ENCODE results near the gene FAM114A1.
"Not testable (repeated sequence)": the region's sequence is repeated elsewhere in the genome, so short reads cannot be mapped to it uniquely, and the experiment has no call there.

The FAM114A1 gene

DNA sequence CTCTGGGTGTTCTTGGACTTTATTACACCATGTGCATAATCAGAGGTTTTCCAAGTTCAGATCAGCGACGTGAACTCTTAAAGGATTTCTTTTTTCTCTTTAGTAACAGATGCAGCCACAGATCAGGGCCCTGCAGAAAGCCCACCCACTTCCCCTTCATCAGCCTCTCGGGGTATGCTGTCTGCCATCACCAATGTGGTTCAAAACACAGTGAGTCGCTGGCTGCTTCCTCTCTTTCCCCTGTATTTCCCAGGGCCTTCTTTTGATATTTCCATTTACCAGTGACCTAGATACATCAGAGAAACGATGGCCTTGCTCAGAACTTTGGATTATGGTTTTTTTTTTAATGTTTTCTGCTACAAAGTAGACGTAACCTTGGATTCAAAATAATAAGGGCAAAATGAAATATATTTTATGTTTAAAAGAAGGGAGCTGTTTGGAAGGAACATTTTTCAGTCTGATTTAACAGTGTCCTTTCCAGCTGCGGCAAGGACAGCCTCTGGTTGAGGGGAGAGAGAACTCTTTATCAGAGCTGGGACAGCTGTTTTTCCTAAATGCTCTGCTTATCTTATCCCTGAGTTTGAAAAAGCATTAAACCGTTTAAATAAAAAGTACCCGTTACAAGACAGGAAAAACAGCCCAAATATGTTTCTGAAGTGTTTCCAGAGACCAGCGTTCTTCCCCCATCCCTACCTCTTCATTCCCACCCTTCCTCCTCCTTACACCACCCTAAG is 38.2 kb downstream of the FAM114A1 start:
- no peak for DNase-seq

GRCh38 chr4:38907696-38908270 is 40.2 kb downstream of the FAM114A1 start:
- DNase-seq: no peak

GRCh38 chr4:38909015-38909414 is 41.4 kb downstream of the FAM114A1 start:
- DNase-seq: no peak

- DNase-seq: no peak
Observed at GRCh38 chr4:38911257-38911656, 43.7 kb downstream of the FAM114A1 start.

DNA sequence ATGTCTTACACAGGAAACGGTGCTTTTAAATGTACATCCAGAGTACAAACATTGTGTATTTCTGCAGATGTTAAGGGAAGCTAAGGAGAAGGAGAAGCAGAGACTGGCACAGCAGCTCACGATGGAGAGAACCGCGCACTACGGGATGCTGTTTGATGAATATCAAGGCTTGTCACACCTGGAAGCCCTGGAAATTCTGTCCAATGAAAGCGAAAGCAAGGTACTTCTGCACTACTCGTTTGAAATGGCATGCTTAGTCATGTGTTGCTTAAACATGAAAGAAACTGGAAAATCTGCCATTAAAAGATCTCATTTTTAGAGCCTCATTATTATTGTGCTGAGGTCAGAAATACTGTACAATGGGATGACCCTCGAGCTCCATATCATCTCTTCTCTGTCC is 47.2 kb downstream of the FAM114A1 start:
- no peak for DNase-seq

- DNase-seq: not testable (repeated sequence)
Observed at GRCh38 chr4:38916267-38916666, 48.7 kb downstream of the FAM114A1 start.

GRCh38 chr4:38917481-38918025 is 49.9 kb downstream of the FAM114A1 start:
- no peak for DNase-seq

- no peak for DNase-seq
Observed at GRCh38 chr4:38919494-38919893, 51.9 kb downstream of the FAM114A1 start.

DNA sequence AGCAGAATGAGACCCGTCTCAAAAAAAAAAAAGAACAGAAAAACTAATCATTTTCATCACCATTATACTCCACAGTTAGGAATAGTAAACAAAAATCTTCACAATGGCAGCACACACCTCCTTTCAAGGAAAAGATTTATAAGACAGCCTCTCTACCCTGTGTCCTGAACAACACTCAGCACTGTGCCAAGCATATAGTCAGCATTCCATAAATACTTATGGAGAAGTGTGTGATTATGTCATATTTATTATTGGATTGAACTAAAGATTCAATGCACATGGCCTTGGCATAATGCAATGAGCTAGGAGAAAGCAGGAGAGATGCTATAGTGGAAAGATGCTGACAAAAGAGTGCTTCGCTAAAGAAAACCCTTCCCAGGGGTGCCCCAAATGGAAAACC is 52.6 kb downstream of the FAM114A1 start:
- DNase-seq: no peak

DNA sequence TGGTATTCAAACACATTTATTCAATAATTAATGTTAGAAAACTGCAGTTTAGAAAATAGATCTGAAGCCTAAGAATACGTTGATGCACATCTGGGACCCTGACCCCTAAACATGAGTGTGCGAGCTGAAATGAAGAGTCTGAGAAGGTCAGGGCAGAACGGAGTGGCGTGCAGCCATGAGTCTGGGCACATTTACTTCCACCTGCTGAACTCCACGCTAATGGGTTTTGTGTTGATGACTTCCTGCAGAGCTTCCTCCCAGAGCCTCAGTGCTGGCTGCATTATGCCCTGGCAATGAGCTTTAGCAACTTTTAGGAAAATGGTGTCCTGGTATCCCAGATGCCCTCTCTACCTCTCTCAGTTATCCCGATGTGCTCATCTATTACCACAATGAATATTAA is 53.1 kb downstream of the FAM114A1 start:
- DNase-seq: no peak

GRCh38 chr4:38921151-38921550 is 53.5 kb downstream of the FAM114A1 start:
- DNase-seq: no peak

DNA sequence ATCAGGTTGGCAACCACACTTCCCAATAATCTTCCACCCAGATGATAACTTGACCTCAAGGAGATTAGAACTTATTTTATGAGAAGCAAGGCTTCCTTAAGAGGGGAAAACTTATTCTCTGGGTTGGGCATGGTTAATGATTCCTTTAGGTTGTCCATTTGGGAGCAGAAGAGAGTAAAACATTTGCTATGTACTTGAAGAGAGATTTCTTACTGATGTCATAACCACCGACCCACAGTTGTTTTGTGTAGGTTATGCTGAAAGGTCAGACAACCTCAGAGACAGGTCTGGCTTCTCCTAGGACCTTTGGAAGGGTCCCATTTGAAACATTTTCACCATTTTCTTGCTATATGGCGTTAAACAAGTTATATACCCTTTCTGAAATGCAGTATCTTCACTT is 56.1 kb downstream of the FAM114A1 start:
- DNase-seq: no peak

DNA sequence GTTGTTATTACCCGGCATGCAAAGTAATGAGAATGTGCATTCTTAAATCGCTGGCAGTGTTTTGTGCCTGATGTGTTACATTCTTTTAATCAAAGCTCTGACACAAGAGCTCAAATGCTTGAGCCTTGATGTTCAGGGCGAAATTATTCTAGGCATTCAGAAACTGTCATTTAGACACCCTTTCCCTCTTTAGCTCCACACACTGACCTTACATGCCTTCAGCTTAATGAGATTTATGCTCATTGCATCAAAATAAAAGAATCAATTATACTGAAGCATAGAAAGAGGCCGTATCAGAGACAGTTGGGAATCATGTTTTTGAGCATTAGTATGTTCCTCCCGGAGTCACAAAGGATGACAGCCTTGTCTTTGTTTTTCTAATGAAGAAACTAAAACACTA is 56.7 kb downstream of the FAM114A1 start:
- DNase-seq: no peak

DNA sequence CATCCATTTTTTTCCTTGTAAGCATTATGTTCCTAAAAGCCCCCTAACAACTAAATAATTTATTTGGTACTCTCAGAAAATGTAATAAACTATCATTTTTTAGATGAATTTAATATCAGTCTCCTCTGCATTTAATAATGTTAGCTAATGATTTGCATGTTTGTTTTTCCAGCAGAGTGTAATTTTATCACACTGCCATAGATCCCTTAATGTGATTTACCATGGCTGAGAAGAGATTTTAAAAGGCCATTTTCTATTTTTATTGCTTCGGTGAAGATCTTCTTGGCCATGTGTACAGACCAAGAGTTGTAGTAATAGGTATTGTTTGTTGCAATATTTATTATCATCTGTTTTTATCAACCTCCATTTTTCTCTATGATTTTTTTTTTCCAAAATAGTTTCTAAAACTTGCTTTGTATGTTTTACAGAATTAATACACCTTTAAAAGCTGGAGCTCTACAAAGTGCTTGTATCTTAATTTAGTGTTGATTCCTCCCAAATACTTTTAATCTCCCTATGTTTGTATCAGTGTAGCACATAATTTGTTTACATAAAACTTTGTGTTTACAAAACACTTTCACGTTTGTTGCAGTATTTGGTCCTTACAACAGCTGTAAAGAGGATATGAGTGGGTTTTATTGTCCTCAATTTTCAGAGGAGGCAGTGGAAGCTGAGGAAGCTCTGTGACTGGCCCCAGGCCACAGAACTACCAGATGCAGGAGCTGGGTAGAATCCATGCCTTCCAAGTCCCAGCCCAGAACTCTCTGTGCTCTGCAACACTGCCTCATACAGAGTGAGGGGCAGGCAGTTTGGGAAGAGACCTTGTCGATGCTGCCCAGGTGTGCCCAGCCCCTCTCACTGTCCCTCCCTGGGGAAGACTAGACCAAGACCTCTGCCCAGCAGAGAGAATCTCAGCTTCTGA is 58.1 kb downstream of the FAM114A1 start:
- DNase-seq: no peak

DNA sequence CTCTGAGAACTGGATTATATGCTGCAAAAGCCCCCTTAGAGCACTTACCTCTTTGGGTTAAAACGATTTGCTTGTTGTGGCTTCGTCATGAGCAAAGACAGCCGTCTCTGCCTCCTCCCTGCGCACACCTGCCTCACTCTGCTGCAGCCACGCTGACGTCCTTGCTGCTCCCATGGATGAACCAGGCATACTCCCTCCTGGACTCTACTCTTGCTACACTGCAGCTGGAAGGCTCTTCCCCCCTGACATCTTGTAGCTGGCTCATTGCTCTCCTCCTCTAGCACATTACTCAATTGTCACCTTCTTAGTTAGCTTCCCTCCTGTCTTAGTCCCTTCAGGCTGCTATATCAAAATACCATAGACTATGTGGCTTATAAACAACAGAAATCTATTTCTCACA is 59.3 kb downstream of the FAM114A1 start:
- no peak for DNase-seq

GRCh38 chr4:38928568-38928967 is 61.0 kb downstream of the FAM114A1 start:
- no peak for DNase-seq

DNA sequence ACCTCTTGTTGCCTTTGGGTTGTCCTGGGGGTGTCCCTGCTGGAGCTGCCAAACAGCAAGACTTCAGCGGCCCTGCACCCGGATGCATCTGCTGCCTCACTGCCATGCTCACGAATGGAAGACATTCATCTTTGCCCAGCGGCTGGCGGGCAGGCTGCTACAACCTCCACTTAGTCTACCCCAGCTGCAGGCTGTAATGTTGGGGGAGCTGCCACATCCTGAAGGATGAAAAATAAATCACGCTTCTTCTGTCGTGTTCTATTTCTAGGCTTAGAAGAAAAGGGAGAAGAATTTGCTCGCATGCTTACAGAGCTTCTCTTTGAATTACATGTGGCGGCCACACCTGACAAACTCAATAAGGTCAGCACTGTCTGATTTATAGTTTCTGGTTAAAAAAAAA is 61.4 kb downstream of the FAM114A1 start:
- no peak for DNase-seq

GRCh38 chr4:38930204-38930603 is 62.6 kb downstream of the FAM114A1 start:
- DNase-seq: no peak

- DNase-seq: no peak
Observed at GRCh38 chr4:38930707-38931106, 63.1 kb downstream of the FAM114A1 start.

DNA sequence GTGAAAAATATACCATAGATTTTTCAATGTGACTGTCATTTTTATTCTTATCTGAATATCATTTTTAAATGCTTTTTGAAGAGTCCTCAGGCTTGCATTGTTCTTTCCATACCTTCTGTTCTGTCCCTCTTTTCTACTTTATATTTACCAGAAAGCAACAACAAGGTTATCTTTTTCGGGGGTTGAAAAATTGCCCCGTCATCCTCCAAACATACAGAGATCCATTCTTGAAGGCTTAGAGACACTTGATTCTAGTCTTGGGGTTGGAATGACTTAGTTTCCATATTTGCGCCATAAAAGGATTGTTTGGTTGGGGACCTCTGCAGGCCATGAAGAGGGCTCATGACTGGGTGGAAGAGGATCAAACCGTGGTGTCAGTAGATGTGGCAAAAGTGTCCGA is 63.5 kb downstream of the FAM114A1 start:
- no peak for DNase-seq

- DNase-seq: no peak
Observed at GRCh38 chr4:38935391-38936073, 67.9 kb downstream of the FAM114A1 start.

GRCh38 chr4:38939165-38939564 is 71.6 kb downstream of the FAM114A1 start:
- DNase-seq: no peak

DNA sequence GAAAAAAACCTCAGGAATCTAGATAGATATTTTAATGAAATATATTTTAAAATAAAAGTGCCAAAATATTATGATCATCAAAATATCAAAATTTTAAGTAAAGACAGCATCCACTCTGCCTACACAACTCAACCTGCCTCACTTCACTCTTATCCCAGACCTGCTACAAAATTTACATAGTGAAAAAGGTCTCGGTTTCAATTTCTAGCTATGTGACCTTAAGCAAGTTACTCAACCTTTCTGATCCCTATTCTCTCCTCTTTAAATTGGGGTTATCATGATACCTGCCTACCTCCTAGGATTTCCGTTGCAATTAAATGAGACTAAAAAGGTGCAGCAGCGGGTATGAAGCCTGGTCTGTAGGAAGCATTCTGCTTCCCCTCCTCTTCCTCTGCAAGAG is 72.9 kb downstream of the FAM114A1 start:
- no peak for DNase-seq

Data from NCI-H748 treated with DMSO at 0.1 percent for 48 hours (cell line).